GM06990 (cell line): ENCODE data around the gene CNDP2.

Experiments used
- DNase-seq: peaks from one replicate; pipeline ENCODE4 v3.0.0-alpha.2; 2011; ENCODE audit not compliant: insufficient read length; ENCODE audit errors: extremely low read depth
- H3K27me3 ChIP-seq: replicated peaks from 2 replicates; pipeline ENCODE4 v1.6.0; 2011; ENCODE audit warnings: low read length; ENCODE audit not compliant: control insufficient read depth, insufficient read depth
- H3K36me3 ChIP-seq: 2 replicates; pipeline ENCODE4 v1.5.1; 2011; ENCODE audit warnings: low read length; ENCODE audit not compliant: control insufficient read depth, insufficient read depth
- H3K4me3 ChIP-seq: replicated peaks from 2 replicates; pipeline ENCODE4 v1.5.1; 2011; ENCODE audit warnings: low read depth, mild to moderate bottlenecking, control low read depth, low read length
- CTCF ChIP-seq: IDR thresholded peaks from 2 replicates; pipeline ENCODE4 v1.5.1; 2011; ENCODE audit warnings: low read length, control low read depth, mild to moderate bottlenecking, inconsistent platforms; ENCODE audit not compliant: insufficient read depth, poor library complexity, severe bottlenecking

CNDP2 gene

GRCh38 chr18:74456349-74457042 lies 39.7 kb upstream of the CNDP2 start:
- DNase-seq = no peak
- Histone ChIP-seq H3K36me3 (no peaks in the 10 kb centered on the region), H3K4me3 (no peak overlapping the region), H3K27me3 (peaks cover 2% of the 10 kb centered on the region)
- TF ChIP-seq CTCF = no peak

- Histone ChIP-seq H3K27me3 (peaks cover 2% of the 10 kb centered on the region), H3K36me3 (no peaks in the 10 kb centered on the region), H3K4me3 (no peak within 1 kb of the TSS)
- no peak for DNase-seq
- no peak for TF ChIP-seq CTCF
These were observed 39.0 kb upstream of the CNDP2 start, which contains the start of gene DIPK1C for GRCh38 chr18:74457043-74457724. Gene DIPK1C, minus strand, starts transcription at chr18:74457308. Its CDS starts 49 bp downstream, at chr18:74457259.

GRCh38 chr18:74457725-74458421 lies 38.3 kb upstream of the CNDP2 start:
- TF ChIP-seq CTCF = no peak
- no peaks in the 10 kb centered on the region for H3K36me3 ChIP-seq
- no peak overlapping the region for H3K4me3 ChIP-seq
- no peak for DNase-seq
- H3K27me3 ChIP-seq = peaks cover 2% of the 10 kb centered on the region

- no peak for TF ChIP-seq CTCF
- H3K27me3 ChIP-seq = peaks cover 2% of the 10 kb centered on the region
- DNase-seq = no peak
- H3K4me3 ChIP-seq = no peak overlapping the region
- H3K36me3 ChIP-seq = no peaks in the 10 kb centered on the region
These were observed 36.3 kb upstream of the CNDP2 start for GRCh38 chr18:74459889-74460288.

- H3K27me3 ChIP-seq = peaks cover 2% of the 10 kb centered on the region
- no peak for TF ChIP-seq CTCF
- H3K4me3 ChIP-seq = no peak overlapping the region
- H3K36me3 ChIP-seq = no peaks in the 10 kb centered on the region
- no peak for DNase-seq
These were observed 35.3 kb upstream of the CNDP2 start for GRCh38 chr18:74460825-74461224.
